OCI-M2 (cell line): ENCODE data around the gene N4BP3.

Source experiments
- DNase-seq: peaks from one replicate; lab custom pipeline; 2025; ENCODE audit not compliant: unreplicated experiment; lab: John Stamatoyannopoulos, UW

The N4BP3 gene

GRCh38 chr5:178103612-178104011, 9.7 kb upstream of the N4BP3 start:
- DNase-seq = no peak

- DNase-seq = no peak
Observed at GRCh38 chr5:178104492-178104891, 8.8 kb upstream of the N4BP3 start.

- no peak for DNase-seq
Observed at GRCh38 chr5:178106086-178106485, 7.2 kb upstream of the N4BP3 start.

- no peak for DNase-seq
Observed at GRCh38 chr5:178106556-178107239, 6.6 kb upstream of the N4BP3 start.

- DNase-seq = no peak
Observed at GRCh38 chr5:178107756-178108310, 5.5 kb upstream of the N4BP3 start.

GRCh38 chr5:178108446-178108845, 4.9 kb upstream of the N4BP3 start:
- no peak for DNase-seq

- no peak for DNase-seq
Observed at GRCh38 chr5:178108966-178109365, 4.4 kb upstream of the N4BP3 start.

GRCh38 chr5:178110511-178110910, 2.8 kb upstream of the N4BP3 start:
- no peak for DNase-seq

GRCh38 chr5:178111925-178112324, 1.4 kb upstream of the N4BP3 start:
- DNase-seq = no peak

- DNase-seq = no peak
Observed at GRCh38 chr5:178112545-178112944, 787 bp upstream of the N4BP3 start.

- no peak for DNase-seq
Observed at GRCh38 chr5:178113841-178114324, 551 bp downstream of the N4BP3 start.

- DNase-seq = no peak
Observed at GRCh38 chr5:178114325-178115135, 1.2 kb downstream of the N4BP3 start.

- no peak for DNase-seq
Observed at GRCh38 chr5:178115136-178115813, 1.9 kb downstream of the N4BP3 start.

- DNase-seq = no peak
Observed at GRCh38 chr5:178115814-178116142, 2.4 kb downstream of the N4BP3 start.

GRCh38 chr5:178116143-178116885, 3.0 kb downstream of the N4BP3 start:
- DNase-seq = no peak

GRCh38 chr5:178117923-178118701, 4.8 kb downstream of the N4BP3 start:
- DNase-seq = no peak

GRCh38 chr5:178119915-178120606, 6.7 kb downstream of the N4BP3 start:
- DNase-seq = no peak

- DNase-seq = no peak
Observed at GRCh38 chr5:178120607-178121357, 7.5 kb downstream of the N4BP3 start.
